ENCODE results near the gene WSCD2. TPM values are rescaled to one million over a fixed set of nuclear protein-coding genes. Genes with fewer than 3 reads are reported as not detected.

Gene WSCD2
- total RNA-seq, 2 donors from 2014 or later, result not detected

Other genes starting within 250 kb of the WSCD2 start
- not detected for gene CMKLR1, start 210.0 kb downstream of the WSCD2 start, total RNA-seq

All from activated naive CD4-positive, alpha-beta T cell treated with anti-CD3 and anti-CD28 coated beads, Interleukin-2, amount 50 U/mL, for 72 hours (primary cell).